H9 (cell line): Measurements from ENCODE around the gene L1TD1. TPM values are rescaled to one million over a fixed set of nuclear protein-coding genes. Genes with fewer than 3 reads are reported as not detected.

ENCODE experiments used
- DNase-seq: peaks from one replicate; pipeline ENCODE4 v3.0.0-alpha.2; 2017
- H2AFZ ChIP-seq: one replicate; pipeline ENCODE4 v1.6.1; 2013; ENCODE audit warnings: mild to moderate bottlenecking, low read length, control low read depth, moderate library complexity
- H2AK5ac ChIP-seq: 2 replicates; pipeline ENCODE4 v1.6.1; 2013; ENCODE audit warnings: low read length, control low read depth, mixed read lengths; ENCODE audit not compliant: insufficient read length
- H2BK120ac ChIP-seq: one replicate; pipeline ENCODE4 v1.6.1; 2013; ENCODE audit warnings: low read depth, mild to moderate bottlenecking, low read length, control low read depth, inconsistent platforms; ENCODE audit not compliant: poor library complexity, severe bottlenecking
- H2BK12ac ChIP-seq: 2 replicates; pipeline ENCODE4 v1.6.1; 2013; ENCODE audit warnings: low read length, control low read depth, mixed read lengths, low read depth; ENCODE audit not compliant: insufficient read length
- H2BK15ac ChIP-seq: 2 replicates; pipeline ENCODE4 v1.6.1; 2013; ENCODE audit warnings: low read depth, low read length, control low read depth
- H2BK20ac ChIP-seq: one replicate; pipeline ENCODE4 v1.6.1; 2013; ENCODE audit warnings: low read depth, mild to moderate bottlenecking, low read length, control low read depth, inconsistent platforms; ENCODE audit not compliant: poor library complexity, severe bottlenecking
- H2BK5ac ChIP-seq: 2 replicates; pipeline ENCODE4 v1.6.1; 2013; ENCODE audit warnings: low read length, control low read depth, mixed read lengths; ENCODE audit not compliant: insufficient read length
- H3K14ac ChIP-seq: 2 replicates; pipeline ENCODE4 v1.6.1; 2013; ENCODE audit warnings: low read length, control low read depth; ENCODE audit not compliant: insufficient read depth
- H3K18ac ChIP-seq: 2 replicates; pipeline ENCODE4 v1.6.1; 2013; ENCODE audit warnings: low read depth, mild to moderate bottlenecking, mixed read lengths, low read length, control low read depth; ENCODE audit not compliant: insufficient read length
- H3K23ac ChIP-seq: 2 replicates; pipeline ENCODE4 v1.6.1; 2013; ENCODE audit warnings: low read length, control low read depth, mixed read lengths, low read depth; ENCODE audit not compliant: insufficient read length
- H3K23me2 ChIP-seq: 2 replicates; pipeline ENCODE4 v1.6.1; 2013; ENCODE audit warnings: low read depth, mild to moderate bottlenecking, mixed read lengths, low read length, control low read depth; ENCODE audit not compliant: insufficient read length, poor library complexity, severe bottlenecking
- H3K27ac ChIP-seq: 2 replicates; pipeline ENCODE4 v1.5.1; 2013; ENCODE audit warnings: low read length, control low read depth, mixed read lengths, low read depth; ENCODE audit not compliant: insufficient read length
- H3K27me3 ChIP-seq: 2 replicates; pipeline ENCODE4 v1.6.1; 2013; ENCODE audit warnings: low read length, control low read depth, inconsistent platforms; ENCODE audit not compliant: insufficient read depth
- H3K4ac ChIP-seq: 2 replicates; pipeline ENCODE4 v1.6.1; 2013; ENCODE audit warnings: low read depth, mild to moderate bottlenecking, control low read depth, inconsistent platforms, low read length, moderate library complexity
- H3K4me1 ChIP-seq: 2 replicates; pipeline ENCODE4 v1.6.1; 2013; ENCODE audit warnings: low read length, control low read depth, inconsistent platforms; ENCODE audit not compliant: insufficient read depth
- H3K4me2 ChIP-seq: 2 replicates; pipeline ENCODE4 v1.6.1; 2013; ENCODE audit warnings: low read length, control low read depth, mixed read lengths; ENCODE audit not compliant: insufficient read length, insufficient read depth
- H3K56ac ChIP-seq: 2 replicates; pipeline ENCODE4 v1.6.1; 2013; ENCODE audit warnings: low read depth, mild to moderate bottlenecking, mixed read lengths, low read length, control low read depth; ENCODE audit not compliant: insufficient read length
- H3K79me1 ChIP-seq: 2 replicates; pipeline ENCODE4 v1.6.1; 2013; ENCODE audit warnings: low read depth, mild to moderate bottlenecking, moderate library complexity, low read length, control low read depth, inconsistent platforms; ENCODE audit not compliant: insufficient read depth, poor library complexity, severe bottlenecking
- H3K79me2 ChIP-seq: 2 replicates; pipeline ENCODE4 v1.6.1; 2013; ENCODE audit warnings: low read length, control low read depth, inconsistent platforms; ENCODE audit not compliant: insufficient read depth
- H3K9ac ChIP-seq: 2 replicates; pipeline ENCODE4 v1.6.1; 2013; ENCODE audit warnings: low read length, control low read depth, mixed read lengths; ENCODE audit not compliant: insufficient read length; ENCODE audit errors: extremely low read depth
- H3K9me3 ChIP-seq: one replicate; pipeline ENCODE4 v1.6.1; 2013; ENCODE audit warnings: low read depth, low read length, inconsistent platforms; ENCODE audit not compliant: control insufficient read depth
- H3T11ph ChIP-seq: one replicate; pipeline ENCODE4 v1.6.1; 2013; ENCODE audit warnings: mild to moderate bottlenecking, low read length, control low read depth, inconsistent platforms
- H4K20me1 ChIP-seq: one replicate; pipeline ENCODE4 v1.6.1; 2013; ENCODE audit not compliant: control insufficient read depth, insufficient read length, insufficient read depth
- H4K5ac ChIP-seq: 2 replicates; pipeline ENCODE4 v1.6.1; 2013; ENCODE audit warnings: low read depth, mild to moderate bottlenecking, mixed read lengths, low read length, control low read depth; ENCODE audit not compliant: insufficient read length
- H4K8ac ChIP-seq: replicated peaks from 2 replicates; pipeline ENCODE4 v1.6.1; 2013; ENCODE audit warnings: low read length, control low read depth, mixed read lengths, low read depth; ENCODE audit not compliant: insufficient read length
- H4K91ac ChIP-seq: 2 replicates; pipeline ENCODE4 v1.6.1; 2013; ENCODE audit warnings: low read depth, mild to moderate bottlenecking, moderate library complexity, mixed read lengths, low read length, control low read depth; ENCODE audit not compliant: insufficient read length
- H3K27ac Mint-ChIP-seq, 3 experiments: 2 replicates in 2 of 3; 3 replicates in 1 of 3; pipeline ENCODE4 v1.8.0; 2020 to 2021; ENCODE audit warnings: mixed read lengths in 3 of 3, mild to moderate bottlenecking in 1 of 3, moderate library complexity in 1 of 3
- H3K27me3 Mint-ChIP-seq: 2 replicates; pipeline ENCODE4 v1.8.0; 2021; ENCODE audit warnings: low read depth, mild to moderate bottlenecking, moderate library complexity, mixed read lengths
- H3K36me3 Mint-ChIP-seq, 3 experiments: 2 replicates in 2 of 3; 3 replicates in 1 of 3; pipeline ENCODE4 v1.8.0; 2020 to 2021; ENCODE audit warnings: low read depth in 3 of 3, mixed read lengths in 3 of 3; ENCODE audit not compliant: insufficient read depth in 1 of 3
- H3K4me1 Mint-ChIP-seq, 2 experiments: 2 replicates each; pipeline ENCODE4 v1.8.0; 2020; ENCODE audit warnings: mixed read lengths in 2 of 2
- H3K4me3 Mint-ChIP-seq, 2 experiments: 2 replicates in 1 of 2; 3 replicates in 1 of 2; pipeline ENCODE4 v1.8.0; 2020 to 2021; ENCODE audit warnings: mild to moderate bottlenecking in 2 of 2, mixed read lengths in 2 of 2, moderate library complexity in 1 of 2
- H3K9me3 Mint-ChIP-seq, 2 experiments: 2 replicates in 1 of 2; 3 replicates in 1 of 2; pipeline ENCODE4 v1.8.0; 2020; ENCODE audit warnings: mild to moderate bottlenecking in 2 of 2, mixed read lengths in 2 of 2, moderate library complexity in 1 of 2
- WGBS: extraction: QIAGEN DNeasy Blood & Tissue Kit; methylation state at CpG from one replicate; pipeline ENCODE4 v1.1.7; 2013; ENCODE audit warnings: missing lambda C conversion rate, low lambda C conversion rate, mixed read lengths; ENCODE audit not compliant: insufficient read length; ENCODE audit errors: extremely low coverage; 5-methylcytosine and 5-hydroxymethylcytosine counted together
- total RNA-seq: library from RNA; stranded (reverse); gene quantifications from 2 replicates; pipeline ENCODE4 v1.2.1, GENCODE V29; 2021
- TF ChIP-seq, protein P1 (sequence below): fragments of 200-600 bp; sonication (generic); conservative IDR thresholded peaks from 3 replicates; pipeline ENCODE4 v1.8.0; 2021; ENCODE audit warnings: antibody characterized with exemption, mild to moderate bottlenecking

Gene L1TD1
- total RNA-seq, 1 experiment from 2014 or later, result 422 TPM

GRCh38 chr1:62237361-62237760 lies 42.7 kb downstream of the L1TD1 start:
- Histone ChIP-seq H2BK12ac (no peak overlapping the region), H2AFZ (no peak overlapping the region), H3K14ac (no peak overlapping the region), H2BK20ac (no peak overlapping the region), H3K23ac (no peak overlapping the region), H3K9ac (no peak overlapping the region), H3T11ph (no peak overlapping the region), H3K4me2 (no peak overlapping the region), H2BK15ac (no peak overlapping the region), H2BK5ac (no peak overlapping the region), H3K79me1 (no peaks in the 10 kb centered on the region), H3K23me2 (no peaks in the 10 kb centered on the region), H3K18ac (no peak overlapping the region), H3K79me2 (no peaks in the 10 kb centered on the region), H3K4ac (no peak overlapping the region), H2BK120ac (no peak overlapping the region), H4K20me1 (no peaks in the 10 kb centered on the region), H3K27me3 (no peaks in the 10 kb centered on the region), H2AK5ac (no peak overlapping the region), H4K8ac (no peak overlapping the region), H3K27ac (no peak overlapping the region), H3K9me3 (no peaks in the 10 kb centered on the region), H3K4me1 (peaks cover 3% of the 10 kb centered on the region; the same call in 1 of the 2 replicates), H3K56ac (no peak overlapping the region), H4K5ac (no peak overlapping the region), H4K91ac (no peak overlapping the region)
- Mint-ChIP-seq H3K36me3 (no peaks in the 10 kb centered on the region; a peak in 1 of 7 replicates), H3K4me3 (no peak overlapping the region), H3K27ac (no peak overlapping the region), H3K9me3 (peaks cover 2% of the 10 kb centered on the region in 2 experiments; a peak in 1 of 5 replicates), H3K27me3 (no peaks in the 10 kb centered on the region), H3K4me1 (peaks cover 36 to 51% of the 10 kb centered on the region in 2 experiments)
- no peak for DNase-seq
- no CpG with 5 or more reads among the region's 4 CpGs for WGBS
- TF ChIP-seq, protein P1, sequence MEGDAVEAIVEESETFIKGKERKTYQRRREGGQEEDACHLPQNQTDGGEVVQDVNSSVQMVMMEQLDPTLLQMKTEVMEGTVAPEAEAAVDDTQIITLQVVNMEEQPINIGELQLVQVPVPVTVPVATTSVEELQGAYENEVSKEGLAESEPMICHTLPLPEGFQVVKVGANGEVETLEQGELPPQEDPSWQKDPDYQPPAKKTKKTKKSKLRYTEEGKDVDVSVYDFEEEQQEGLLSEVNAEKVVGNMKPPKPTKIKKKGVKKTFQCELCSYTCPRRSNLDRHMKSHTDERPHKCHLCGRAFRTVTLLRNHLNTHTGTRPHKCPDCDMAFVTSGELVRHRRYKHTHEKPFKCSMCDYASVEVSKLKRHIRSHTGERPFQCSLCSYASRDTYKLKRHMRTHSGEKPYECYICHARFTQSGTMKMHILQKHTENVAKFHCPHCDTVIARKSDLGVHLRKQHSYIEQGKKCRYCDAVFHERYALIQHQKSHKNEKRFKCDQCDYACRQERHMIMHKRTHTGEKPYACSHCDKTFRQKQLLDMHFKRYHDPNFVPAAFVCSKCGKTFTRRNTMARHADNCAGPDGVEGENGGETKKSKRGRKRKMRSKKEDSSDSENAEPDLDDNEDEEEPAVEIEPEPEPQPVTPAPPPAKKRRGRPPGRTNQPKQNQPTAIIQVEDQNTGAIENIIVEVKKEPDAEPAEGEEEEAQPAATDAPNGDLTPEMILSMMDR, result no peak
